Neural cell (in vitro differentiated cells): ENCODE measurements around the gene PSMB11. TPM values are rescaled to one million over a fixed set of nuclear protein-coding genes. Genes with fewer than 3 reads are reported as not detected.

Experiments used
- H2AFZ ChIP-seq: fragments of 200-600, 300-800 bp; sonication (generic), shearing (Covaris generic); 2 replicates; pipeline ENCODE4 v1.6.0; 2014; ENCODE audit warnings: low read depth, mild to moderate bottlenecking, antibody characterized with exemption, low read length, moderate library complexity
- H3F3A ChIP-seq: fragments of 200-600 bp; shearing (Covaris generic); 2 replicates; pipeline ENCODE4 v1.6.1; 2016; ENCODE audit warnings: mild to moderate bottlenecking, moderate library complexity, mixed read lengths, antibody characterized with exemption, low read length; ENCODE audit not compliant: insufficient read depth, poor library complexity, severe bottlenecking
- H3K27ac ChIP-seq: fragments of 200-600, 300-800 bp; sonication (generic), shearing (Covaris generic); 2 replicates; pipeline ENCODE4 v1.5.1; 2014; ENCODE audit warnings: mild to moderate bottlenecking, low read length, moderate library complexity
- H3K27me3 ChIP-seq: fragments of 300-800, 200-600 bp; sonication (generic), shearing (Covaris generic); 2 replicates; pipeline ENCODE4 v1.6.0; 2014; ENCODE audit warnings: mild to moderate bottlenecking, low read depth, low read length, moderate library complexity; ENCODE audit not compliant: insufficient read depth
- H3K36me3 ChIP-seq: fragments of 300-800, 200-600 bp; sonication (generic), shearing (Covaris generic); 2 replicates; pipeline ENCODE4 v1.5.1; 2014; ENCODE audit warnings: mild to moderate bottlenecking, antibody characterized with exemption, low read length, moderate library complexity; ENCODE audit not compliant: insufficient read depth
- H3K4me2 ChIP-seq: fragments of 300-800, 200-600 bp; sonication (generic), shearing (Covaris generic); 2 replicates; pipeline ENCODE4 v1.6.0; 2014; ENCODE audit warnings: mild to moderate bottlenecking, low read length
- H3K4me3 ChIP-seq: fragments of 300-800, 200-600 bp; sonication (generic), shearing (Covaris generic); 2 replicates; pipeline ENCODE4 v1.5.1; 2014; ENCODE audit warnings: mild to moderate bottlenecking, low read length, moderate library complexity
- H3K79me2 ChIP-seq: fragments of 200-600 bp; shearing (Covaris generic); replicated peaks from 2 replicates; pipeline ENCODE4 v1.6.0; 2014; ENCODE audit warnings: mild to moderate bottlenecking, low read length, moderate library complexity; ENCODE audit not compliant: insufficient read depth
- H3K9ac ChIP-seq: fragments of 300-800, 200-600 bp; sonication (generic), shearing (Covaris generic); 2 replicates; pipeline ENCODE4 v1.6.1; 2016; ENCODE audit warnings: mild to moderate bottlenecking, low read length, mixed read lengths
- H3K9me2 ChIP-seq: fragments of 200-600 bp; shearing (Covaris generic); 2 replicates; pipeline ENCODE4 v1.6.1; 2016; ENCODE audit warnings: mild to moderate bottlenecking, low read length, mixed read lengths; ENCODE audit not compliant: insufficient read depth
- H3K9me3 ChIP-seq: fragments of 200-600, 300-800 bp; sonication (generic), shearing (Covaris generic); 2 replicates; pipeline ENCODE4 v1.6.1; 2016; ENCODE audit warnings: mild to moderate bottlenecking, mixed run types, low read length, moderate library complexity, mixed read lengths
- H4K20me1 ChIP-seq: fragments of 200-600 bp; shearing (Covaris generic); 2 replicates; pipeline ENCODE4 v1.6.1; 2016; ENCODE audit warnings: mild to moderate bottlenecking, mixed run types; ENCODE audit not compliant: insufficient read depth
- EP300 ChIP-seq: fragments of 450-650 bp; conservative IDR thresholded peaks from 2 replicates; pipeline ENCODE4 v1.6.1; 2014; ENCODE audit warnings: antibody characterized with exemption, mild to moderate bottlenecking, moderate library complexity; ENCODE audit not compliant: poor library complexity, severe bottlenecking
- EZH2 ChIP-seq: fragments of 200-600, 300-800 bp; shearing (Covaris generic), sonication (generic); IDR thresholded peaks from 2 replicates; pipeline ENCODE4 v1.6.1; 2014; ENCODE audit warnings: antibody characterized with exemption, low read length, borderline replicate concordance, mild to moderate bottlenecking; ENCODE audit not compliant: insufficient read depth, poor library complexity, severe bottlenecking
- MXI1 ChIP-seq: fragments of 450-650 bp; conservative IDR thresholded peaks from 2 replicates; pipeline ENCODE4 v1.6.1; 2014; ENCODE audit warnings: antibody characterized with exemption, mild to moderate bottlenecking; ENCODE audit not compliant: poor library complexity, severe bottlenecking
- POLR2AphosphoS5 ChIP-seq: IDR thresholded peaks from 2 replicates; pipeline ENCODE4 v1.6.1; 2012
- RAD21 ChIP-seq: fragments of 450-650 bp; conservative IDR thresholded peaks from 2 replicates; pipeline ENCODE4 v1.6.1; 2014; ENCODE audit warnings: antibody characterized with exemption, mild to moderate bottlenecking, moderate library complexity
- SMC3 ChIP-seq: fragments of 450-650 bp; conservative IDR thresholded peaks from 2 replicates; pipeline ENCODE4 v1.6.1; 2014; ENCODE audit warnings: antibody characterized with exemption, mild to moderate bottlenecking, moderate library complexity; ENCODE audit not compliant: poor library complexity
- TAF1 ChIP-seq: IDR thresholded peaks from 2 replicates; pipeline ENCODE4 v1.6.1; 2012; ENCODE audit warnings: low read depth
- polyA plus RNA-seq: library from polyadenylated mRNA; depleted of rRNA; stranded (reverse); fragments of >200 nt; gene quantifications from 2 replicates; pipeline ENCODE4 v1.2.3, GENCODE V29; 2014
- TF ChIP-seq, protein P1 (sequence below): fragments of 450-650 bp; IDR thresholded peaks from 2 replicates; pipeline ENCODE4 v1.5.1; 2014; ENCODE audit warnings: antibody characterized with exemption, mild to moderate bottlenecking, moderate library complexity; ENCODE audit not compliant: poor library complexity, severe bottlenecking
- TF ChIP-seq, protein P2 (sequence below): IDR thresholded peaks from 2 replicates; pipeline ENCODE4 v1.6.1; 2012; ENCODE audit warnings: borderline replicate concordance

PSMB11 gene
- polyA plus RNA-seq, 1 donor from 2014 or later, result not detected

GRCh38 chr14:23071921-23072539 is 30.0 kb downstream of the PSMB11 start:
- H3F3A ChIP-seq, result peaks cover 5% of the 10 kb centered on the region
- no peak for TF ChIP-seq SMC3
- TF ChIP-seq, protein P1, sequence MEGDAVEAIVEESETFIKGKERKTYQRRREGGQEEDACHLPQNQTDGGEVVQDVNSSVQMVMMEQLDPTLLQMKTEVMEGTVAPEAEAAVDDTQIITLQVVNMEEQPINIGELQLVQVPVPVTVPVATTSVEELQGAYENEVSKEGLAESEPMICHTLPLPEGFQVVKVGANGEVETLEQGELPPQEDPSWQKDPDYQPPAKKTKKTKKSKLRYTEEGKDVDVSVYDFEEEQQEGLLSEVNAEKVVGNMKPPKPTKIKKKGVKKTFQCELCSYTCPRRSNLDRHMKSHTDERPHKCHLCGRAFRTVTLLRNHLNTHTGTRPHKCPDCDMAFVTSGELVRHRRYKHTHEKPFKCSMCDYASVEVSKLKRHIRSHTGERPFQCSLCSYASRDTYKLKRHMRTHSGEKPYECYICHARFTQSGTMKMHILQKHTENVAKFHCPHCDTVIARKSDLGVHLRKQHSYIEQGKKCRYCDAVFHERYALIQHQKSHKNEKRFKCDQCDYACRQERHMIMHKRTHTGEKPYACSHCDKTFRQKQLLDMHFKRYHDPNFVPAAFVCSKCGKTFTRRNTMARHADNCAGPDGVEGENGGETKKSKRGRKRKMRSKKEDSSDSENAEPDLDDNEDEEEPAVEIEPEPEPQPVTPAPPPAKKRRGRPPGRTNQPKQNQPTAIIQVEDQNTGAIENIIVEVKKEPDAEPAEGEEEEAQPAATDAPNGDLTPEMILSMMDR, result no peak
- no peak for TF ChIP-seq TAF1
- no peak for TF ChIP-seq RAD21
- no peak for TF ChIP-seq MXI1
- no peak for TF ChIP-seq EP300
- TF ChIP-seq POLR2AphosphoS5, result no peak
- TF ChIP-seq EZH2, result no peak
- TF ChIP-seq, protein P2, sequence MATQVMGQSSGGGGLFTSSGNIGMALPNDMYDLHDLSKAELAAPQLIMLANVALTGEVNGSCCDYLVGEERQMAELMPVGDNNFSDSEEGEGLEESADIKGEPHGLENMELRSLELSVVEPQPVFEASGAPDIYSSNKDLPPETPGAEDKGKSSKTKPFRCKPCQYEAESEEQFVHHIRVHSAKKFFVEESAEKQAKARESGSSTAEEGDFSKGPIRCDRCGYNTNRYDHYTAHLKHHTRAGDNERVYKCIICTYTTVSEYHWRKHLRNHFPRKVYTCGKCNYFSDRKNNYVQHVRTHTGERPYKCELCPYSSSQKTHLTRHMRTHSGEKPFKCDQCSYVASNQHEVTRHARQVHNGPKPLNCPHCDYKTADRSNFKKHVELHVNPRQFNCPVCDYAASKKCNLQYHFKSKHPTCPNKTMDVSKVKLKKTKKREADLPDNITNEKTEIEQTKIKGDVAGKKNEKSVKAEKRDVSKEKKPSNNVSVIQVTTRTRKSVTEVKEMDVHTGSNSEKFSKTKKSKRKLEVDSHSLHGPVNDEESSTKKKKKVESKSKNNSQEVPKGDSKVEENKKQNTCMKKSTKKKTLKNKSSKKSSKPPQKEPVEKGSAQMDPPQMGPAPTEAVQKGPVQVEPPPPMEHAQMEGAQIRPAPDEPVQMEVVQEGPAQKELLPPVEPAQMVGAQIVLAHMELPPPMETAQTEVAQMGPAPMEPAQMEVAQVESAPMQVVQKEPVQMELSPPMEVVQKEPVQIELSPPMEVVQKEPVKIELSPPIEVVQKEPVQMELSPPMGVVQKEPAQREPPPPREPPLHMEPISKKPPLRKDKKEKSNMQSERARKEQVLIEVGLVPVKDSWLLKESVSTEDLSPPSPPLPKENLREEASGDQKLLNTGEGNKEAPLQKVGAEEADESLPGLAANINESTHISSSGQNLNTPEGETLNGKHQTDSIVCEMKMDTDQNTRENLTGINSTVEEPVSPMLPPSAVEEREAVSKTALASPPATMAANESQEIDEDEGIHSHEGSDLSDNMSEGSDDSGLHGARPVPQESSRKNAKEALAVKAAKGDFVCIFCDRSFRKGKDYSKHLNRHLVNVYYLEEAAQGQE, result no peak
- peak overlapping the region; percentile 65 for H2AFZ ChIP-seq
- H3K79me2 ChIP-seq, result peaks cover 47% of the 10 kb centered on the region
- no peaks in the 10 kb centered on the region for H3K27me3 ChIP-seq
- peaks cover 14% of the 10 kb centered on the region for H4K20me1 ChIP-seq
- H3K36me3 ChIP-seq, result peaks cover 18% of the 10 kb centered on the region
- no peaks in the 10 kb centered on the region for H3K9me2 ChIP-seq
- no peaks in the 10 kb centered on the region for H3K9me3 ChIP-seq
- peak overlapping the region; percentile 93 for H3K9ac ChIP-seq
- peak overlapping the region; percentile 97 for H3K4me2 ChIP-seq
- peak overlapping the region; percentile 72 for H3K4me3 ChIP-seq
- peak overlapping the region; percentile 93 for H3K27ac ChIP-seq

DNA sequence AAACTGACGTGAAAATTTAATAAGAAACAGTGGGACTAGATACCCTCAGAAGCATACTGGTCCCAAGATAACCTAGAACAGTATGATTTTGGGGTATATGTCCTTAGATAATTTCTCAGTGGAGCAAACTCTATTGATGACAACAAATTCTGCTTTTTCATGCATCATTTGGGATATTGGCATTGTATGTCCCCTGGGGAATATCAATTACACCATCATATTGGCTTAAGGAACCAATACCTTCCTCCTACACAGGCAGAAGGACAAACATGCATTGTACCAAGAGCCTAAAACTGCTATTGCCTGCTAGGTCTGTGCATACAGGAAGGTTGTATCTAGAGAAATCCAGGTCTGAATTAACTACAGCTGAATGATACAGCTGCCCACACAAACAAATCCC is 32.9 kb downstream of the PSMB11 start:
- Histone ChIP-seq H3K9me3 (no peaks in the 10 kb centered on the region), H3K27ac (no peak overlapping the region), H3F3A (no peaks in the 10 kb centered on the region), H3K27me3 (no peaks in the 10 kb centered on the region), H3K9ac (no peak overlapping the region), H3K9me2 (no peaks in the 10 kb centered on the region), H3K4me3 (no peak overlapping the region), H2AFZ (no peak overlapping the region), H4K20me1 (no peaks in the 10 kb centered on the region), H3K79me2 (peaks cover 26% of the 10 kb centered on the region), H3K4me2 (no peak overlapping the region), H3K36me3 (peaks cover 19% of the 10 kb centered on the region)
- TF ChIP-seq MXI1 (no peak), POLR2AphosphoS5 (no peak), EZH2 (no peak), EP300 (no peak), SMC3 (no peak), TAF1 (no peak), RAD21 (no peak)
- TF ChIP-seq, protein P1, result no peak
- TF ChIP-seq, protein P2, result no peak
